ENCODE data around the gene PSEN2. TPM values are rescaled to one million over a fixed set of nuclear protein-coding genes. Genes with fewer than 3 reads are reported as not detected.

PSEN2 gene
- total RNA-seq, 1 experiment from 2014 or later: 6.6 TPM

DNA sequence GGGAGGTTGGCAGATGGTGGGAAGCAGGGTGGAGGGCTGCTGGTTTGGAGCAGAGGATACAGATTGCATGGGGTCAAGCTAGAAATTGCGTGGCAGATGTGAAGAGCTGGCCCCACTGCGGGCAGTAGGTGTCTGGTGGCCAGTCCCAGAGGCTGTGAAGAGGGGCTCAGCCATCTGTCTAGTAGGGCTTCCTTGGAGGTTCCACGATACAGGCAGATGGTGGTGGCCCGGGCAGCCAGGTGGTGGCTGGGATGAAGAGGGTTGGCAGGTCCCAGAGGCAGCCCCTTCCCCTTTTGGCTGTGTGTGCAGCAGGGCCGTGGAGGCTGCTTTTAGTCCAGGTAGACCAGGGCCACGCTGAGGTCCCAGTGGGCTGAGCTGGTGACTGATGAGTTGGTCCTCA, 16.6 kb downstream of the PSEN2 start:
- Histone ChIP-seq H3K9me3 (ENCODE audit: low read depth, low read length, poor library complexity, severe bottlenecking) (no peaks in the 10 kb centered on the region), H3K27me3 (replicated peaks; ENCODE audit: insufficient read depth, low read depth, low read length, poor library complexity) (no peaks in the 10 kb centered on the region), H3K4me3 (ENCODE audit: low read depth, low read length, poor library complexity, severe bottlenecking) (no peak overlapping the region), H3K27ac (ENCODE audit: low read depth, low read length, poor library complexity, severe bottlenecking) (no peak overlapping the region), H3K36me3 (ENCODE audit: insufficient read depth, low read length, poor library complexity, severe bottlenecking) (no peaks in the 10 kb centered on the region), H3K4me1 (ENCODE audit: insufficient read depth, low read length, poor library complexity, severe bottlenecking) (no peaks in the 10 kb centered on the region)
- no peak for DNase-seq (ENCODE audit: low spot score)
- intact Hi-C loops (cut with micrococcal nuclease; ENCODE audit: unreplicated experiment): no loop called here
- TF ChIP-seq, protein P1, sequence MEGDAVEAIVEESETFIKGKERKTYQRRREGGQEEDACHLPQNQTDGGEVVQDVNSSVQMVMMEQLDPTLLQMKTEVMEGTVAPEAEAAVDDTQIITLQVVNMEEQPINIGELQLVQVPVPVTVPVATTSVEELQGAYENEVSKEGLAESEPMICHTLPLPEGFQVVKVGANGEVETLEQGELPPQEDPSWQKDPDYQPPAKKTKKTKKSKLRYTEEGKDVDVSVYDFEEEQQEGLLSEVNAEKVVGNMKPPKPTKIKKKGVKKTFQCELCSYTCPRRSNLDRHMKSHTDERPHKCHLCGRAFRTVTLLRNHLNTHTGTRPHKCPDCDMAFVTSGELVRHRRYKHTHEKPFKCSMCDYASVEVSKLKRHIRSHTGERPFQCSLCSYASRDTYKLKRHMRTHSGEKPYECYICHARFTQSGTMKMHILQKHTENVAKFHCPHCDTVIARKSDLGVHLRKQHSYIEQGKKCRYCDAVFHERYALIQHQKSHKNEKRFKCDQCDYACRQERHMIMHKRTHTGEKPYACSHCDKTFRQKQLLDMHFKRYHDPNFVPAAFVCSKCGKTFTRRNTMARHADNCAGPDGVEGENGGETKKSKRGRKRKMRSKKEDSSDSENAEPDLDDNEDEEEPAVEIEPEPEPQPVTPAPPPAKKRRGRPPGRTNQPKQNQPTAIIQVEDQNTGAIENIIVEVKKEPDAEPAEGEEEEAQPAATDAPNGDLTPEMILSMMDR (conservative IDR thresholded peaks at IDR 0.05; ENCODE audit: low read depth, low read length): no peak
- no peak for TF ChIP-seq EZH2 (IDR thresholded peaks at IDR 0.05; ENCODE audit: borderline replicate concordance, low read depth, low read length, poor library complexity, severe bottlenecking)
- ChIA-PET CTCF (no interaction called here), POLR2A (ENCODE audit: low non-redundant PET) (no interaction called here)
- no TSS peak for BruUV-seq (replicated peaks)

DNA sequence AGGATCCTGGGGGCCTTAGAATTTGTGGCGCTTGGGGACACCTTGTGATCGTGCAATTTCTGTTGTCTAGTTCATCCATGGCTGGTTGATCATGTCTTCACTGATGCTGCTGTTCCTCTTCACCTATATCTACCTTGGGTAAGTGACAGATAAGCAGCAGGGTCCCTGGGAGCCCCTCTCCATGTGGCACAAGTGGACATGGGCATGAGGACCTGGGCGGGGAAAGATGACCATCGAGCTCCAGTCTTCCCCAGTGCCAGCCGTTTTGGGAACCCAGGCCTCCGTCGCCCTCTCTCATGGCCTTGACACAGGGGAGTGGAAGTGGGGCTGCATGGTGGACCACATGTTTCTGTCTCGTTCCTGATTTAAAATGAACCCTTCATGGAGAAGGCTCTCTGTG, 17.6 kb downstream of the PSEN2 start:
- no TSS peak for BruUV-seq (replicated peaks)
- intact Hi-C loops (cut with micrococcal nuclease; ENCODE audit: unreplicated experiment): no loop called here
- Histone ChIP-seq H3K27me3 (replicated peaks; ENCODE audit: insufficient read depth, low read depth, low read length, poor library complexity) (no peaks in the 10 kb centered on the region), H3K4me3 (ENCODE audit: low read depth, low read length, poor library complexity, severe bottlenecking) (no peak overlapping the region), H3K9me3 (ENCODE audit: low read depth, low read length, poor library complexity, severe bottlenecking) (no peaks in the 10 kb centered on the region), H3K36me3 (ENCODE audit: insufficient read depth, low read length, poor library complexity, severe bottlenecking) (no peaks in the 10 kb centered on the region), H3K27ac (ENCODE audit: low read depth, low read length, poor library complexity, severe bottlenecking) (no peak overlapping the region), H3K4me1 (ENCODE audit: insufficient read depth, low read length, poor library complexity, severe bottlenecking) (no peaks in the 10 kb centered on the region)
- DNase-seq (ENCODE audit: low spot score): no peak
- ChIA-PET POLR2A (ENCODE audit: low non-redundant PET) (no interaction called here), CTCF (no interaction called here)
- TF ChIP-seq EZH2 (IDR thresholded peaks at IDR 0.05; ENCODE audit: borderline replicate concordance, low read depth, low read length, poor library complexity, severe bottlenecking): no peak
- TF ChIP-seq, protein P1 (conservative IDR thresholded peaks at IDR 0.05; ENCODE audit: low read depth, low read length): no peak

DNA sequence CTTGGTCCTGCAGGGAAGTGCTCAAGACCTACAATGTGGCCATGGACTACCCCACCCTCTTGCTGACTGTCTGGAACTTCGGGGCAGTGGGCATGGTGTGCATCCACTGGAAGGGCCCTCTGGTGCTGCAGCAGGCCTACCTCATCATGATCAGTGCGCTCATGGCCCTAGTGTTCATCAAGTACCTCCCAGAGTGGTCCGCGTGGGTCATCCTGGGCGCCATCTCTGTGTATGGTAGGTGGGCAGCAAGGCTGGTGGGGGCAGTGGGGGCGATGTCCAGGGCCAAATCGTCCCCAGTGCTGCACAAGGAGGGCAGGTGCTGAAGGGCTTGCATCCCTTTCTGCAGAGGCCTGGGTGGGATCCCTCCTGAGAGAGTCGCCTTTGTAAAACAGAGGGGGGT, 18.4 kb downstream of the PSEN2 start:
- ChIA-PET CTCF (no interaction called here), POLR2A (ENCODE audit: low non-redundant PET) (no interaction called here)
- Histone ChIP-seq H3K27ac (ENCODE audit: low read depth, low read length, poor library complexity, severe bottlenecking) (no peak overlapping the region), H3K9me3 (ENCODE audit: low read depth, low read length, poor library complexity, severe bottlenecking) (no peaks in the 10 kb centered on the region), H3K4me1 (ENCODE audit: insufficient read depth, low read length, poor library complexity, severe bottlenecking) (no peaks in the 10 kb centered on the region), H3K27me3 (replicated peaks; ENCODE audit: insufficient read depth, low read depth, low read length, poor library complexity) (no peaks in the 10 kb centered on the region), H3K36me3 (ENCODE audit: insufficient read depth, low read length, poor library complexity, severe bottlenecking) (no peaks in the 10 kb centered on the region), H3K4me3 (ENCODE audit: low read depth, low read length, poor library complexity, severe bottlenecking) (no peak overlapping the region)
- no TSS peak for BruUV-seq (replicated peaks)
- no peak for TF ChIP-seq EZH2 (IDR thresholded peaks at IDR 0.05; ENCODE audit: borderline replicate concordance, low read depth, low read length, poor library complexity, severe bottlenecking)
- TF ChIP-seq, protein P1 (conservative IDR thresholded peaks at IDR 0.05; ENCODE audit: low read depth, low read length): no peak
- DNase-seq (ENCODE audit: low spot score): no peak
- intact Hi-C loops (cut with micrococcal nuclease; ENCODE audit: unreplicated experiment): no loop called here

Data from A673 (cell line).